Sigmoid colon (tissue), 7 donors: Measurements from ENCODE around the gene FNIP1. TPM values are rescaled to one million over a fixed set of nuclear protein-coding genes. Genes with fewer than 3 reads are reported as not detected.

Source experiments
- DNase-seq: peaks from one replicate; pipeline ENCODE4 v3.0.0-alpha.2; 2019
- H3K27ac ChIP-seq, 4 donors: fragments of 200-600 bp; sonication (generic); one replicate each; pipeline ENCODE4 v1.5.1; 2016 to 2019; ENCODE audit warnings: mild to moderate bottlenecking in 1 of 4
- H3K27me3 ChIP-seq, 3 donors: fragments of 200-600 bp; sonication (generic); one replicate each; pipeline ENCODE4 v1.5.1; 2019; ENCODE audit warnings: mild to moderate bottlenecking in 1 of 3
- H3K36me3 ChIP-seq, 4 donors: fragments of 200-600 bp; sonication (generic); one replicate each; pipeline ENCODE4 v1.5.1; 2016 to 2019
- H3K4me1 ChIP-seq, 4 donors: fragments of 200-600 bp; sonication (generic); one replicate each; pipeline ENCODE4 v1.5.1; 2017 to 2019
- H3K4me3 ChIP-seq, 4 donors: fragments of 200-600 bp; sonication (generic); one replicate each; pipeline ENCODE4 v1.5.1; 2017 to 2019; ENCODE audit warnings: mild to moderate bottlenecking in 2 of 4, moderate library complexity in 1 of 4
- H3K9me3 ChIP-seq, 4 donors: fragments of 200-600 bp in 3 of 4; sonication (generic) in 3 of 4; one replicate each; pipeline versions ENCODE4 v1.5.1 to v1.6.1; 2013 to 2019
- CTCF ChIP-seq, 4 experiments: fragments of 450-650 bp in 3 of 4; fragments of 200-600 bp in 1 of 4; IDR thresholded peaks; one replicate each; pipeline ENCODE4 v1.5.1; 2016 to 2019; ENCODE audit warnings: antibody characterized with exemption in 4 of 4, mild to moderate bottlenecking in 3 of 4, moderate library complexity in 2 of 4
- EP300 ChIP-seq, 4 donors: sonication (generic); formaldehyde crosslinking; IDR thresholded peaks; one replicate each; pipeline ENCODE4 v1.6.1; 2017; ENCODE audit warnings: antibody characterized with exemption in 4 of 4
- POLR2A ChIP-seq, 2 donors: fragments of 450-650 bp; IDR thresholded peaks; one replicate each; pipeline ENCODE4 v1.6.1; 2016; ENCODE audit warnings: antibody characterized with exemption in 2 of 2, mild to moderate bottlenecking in 2 of 2, moderate library complexity in 2 of 2
- POLR2AphosphoS5 ChIP-seq, 4 donors: sonication (generic); formaldehyde crosslinking; IDR thresholded peaks; one replicate each; pipeline ENCODE4 v1.6.1; 2017; ENCODE audit warnings: antibody characterized with exemption in 4 of 4
- WGBS, 2 donors: extraction: QIAGEN DNeasy Blood & Tissue Kit; methylation state at CpG; one replicate each; pipeline ENCODE4 v1.1.7; 2013; 5-methylcytosine and 5-hydroxymethylcytosine counted together
- intact Hi-C: fragments of 100-400 bp; cut with DNase I; formaldehyde crosslinking; loops from one replicate; pipeline ENCODE4 v1.15.1; 2023
- polyA plus RNA-seq, 3 donors: library from polyadenylated mRNA; stranded (reverse); fragments of 200-250 nt; gene quantifications; one replicate each; pipeline ENCODE4 v1.2.3, GENCODE V29; 2013
- total RNA-seq, 4 donors: library from RNA; depleted of rRNA; stranded (reverse); fragments of >200 nt; gene quantifications; one replicate each; pipeline ENCODE4 v1.1.0, GENCODE V29; 2016
- donor health status: healthy with polysubstance abuse.
- donor health status: Bipolar disorder and iron deficiency.
- donor health status: healthy.

Gene FNIP1
- total and polyA plus RNA-seq, 7 donors: 3.6 to 74.4 (median 46.4) TPM

- no peak for TF ChIP-seq POLR2AphosphoS5 (IDR thresholded peaks at IDR 0.05)
- Histone ChIP-seq H3K4me3 (no peak overlapping the region), H3K4me1 (peaks cover 0 to 69% (median 36%) of the 10 kb centered on the region in 4 donors), H3K36me3 (no peaks in the 10 kb centered on the region), H3K9me3 (no peaks in the 10 kb centered on the region), H3K27me3 (no peaks in the 10 kb centered on the region), H3K27ac (no peak overlapping the region)
- 86 to 87% methylated on average over 1 of the region's 1 CpG for WGBS, 2 donors
- DNase-seq: no peak
- intact Hi-C loops: no loop called here
These were observed 27.5 kb downstream of the FNIP1 start for GRCh38 chr5:131769336-131769735.

- H3K27ac ChIP-seq: no peak overlapping the region
- H3K36me3 ChIP-seq: no peaks in the 10 kb centered on the region
- no peak for DNase-seq
- no peaks in the 10 kb centered on the region for H3K27me3 ChIP-seq
- H3K9me3 ChIP-seq: no peaks in the 10 kb centered on the region
- H3K4me1 ChIP-seq: peaks cover 0 to 54% (median 33%) of the 10 kb centered on the region in 4 donors
- intact Hi-C loops: no loop called here
- H3K4me3 ChIP-seq: no peak overlapping the region
- TF ChIP-seq POLR2AphosphoS5 (IDR thresholded peaks at IDR 0.05) (no peak), POLR2A (IDR thresholded peaks at IDR 0.05) (no peak), EP300 (IDR thresholded peaks at IDR 0.05) (no peak), CTCF (IDR thresholded peaks at IDR 0.05) (no peak)
These were observed 28.9 kb downstream of the FNIP1 start for GRCh38 chr5:131767891-131768290.

- no peak for DNase-seq
- Histone ChIP-seq H3K4me1 (peaks cover 0 to 47% (median 30%) of the 10 kb centered on the region in 4 donors), H3K4me3 (no peak overlapping the region), H3K27ac (no peak overlapping the region), H3K9me3 (no peaks in the 10 kb centered on the region), H3K36me3 (no peaks in the 10 kb centered on the region), H3K27me3 (no peaks in the 10 kb centered on the region)
- intact Hi-C loops: no loop called here
- 94 to 95% methylated on average over 3 of the region's 3 CpGs for WGBS, 2 donors
- no peak for TF ChIP-seq POLR2A (IDR thresholded peaks at IDR 0.05)
- no peak for TF ChIP-seq CTCF (IDR thresholded peaks at IDR 0.05)
- no peak for TF ChIP-seq POLR2AphosphoS5 (IDR thresholded peaks at IDR 0.05)
- no peak for TF ChIP-seq EP300 (IDR thresholded peaks at IDR 0.05)
These were observed 30.1 kb downstream of the FNIP1 start for GRCh38 chr5:131766689-131767088.

GRCh38 chr5:131765261-131765660 lies 31.6 kb downstream of the FNIP1 start:
- 95 to 97% methylated on average over 1 of the region's 1 CpG for WGBS, 2 donors
- no peak for DNase-seq
- Histone ChIP-seq H3K27me3 (no peaks in the 10 kb centered on the region), H3K4me1 (peaks cover 0 to 47% (median 39%) of the 10 kb centered on the region in 4 donors), H3K4me3 (no peak overlapping the region), H3K27ac (no peak overlapping the region), H3K36me3 (no peaks in the 10 kb centered on the region), H3K9me3 (no peaks in the 10 kb centered on the region)
- TF ChIP-seq POLR2AphosphoS5 (IDR thresholded peaks at IDR 0.05): no peak
- TF ChIP-seq POLR2A (IDR thresholded peaks at IDR 0.05): no peak
- TF ChIP-seq EP300 (IDR thresholded peaks at IDR 0.05): no peak
- TF ChIP-seq CTCF (IDR thresholded peaks at IDR 0.05): no peak
- intact Hi-C loops: no loop called here

- no peaks in the 10 kb centered on the region for H3K36me3 ChIP-seq
- no peak overlapping the region for H3K4me3 ChIP-seq
- 96 to 99% methylated on average over 3 of the region's 3 CpGs for WGBS, 2 donors
- H3K4me1 ChIP-seq: peaks cover 0 to 35% (median 30%) of the 10 kb centered on the region in 4 donors
- TF ChIP-seq EP300 (IDR thresholded peaks at IDR 0.05) (no peak), POLR2AphosphoS5 (IDR thresholded peaks at IDR 0.05) (no peak), POLR2A (IDR thresholded peaks at IDR 0.05) (no peak), CTCF (IDR thresholded peaks at IDR 0.05) (no peak)
- H3K27ac ChIP-seq: no peak overlapping the region
- intact Hi-C loops: no loop called here
- H3K9me3 ChIP-seq: no peaks in the 10 kb centered on the region
- no peak for DNase-seq
- H3K27me3 ChIP-seq: no peaks in the 10 kb centered on the region
These were observed 32.8 kb downstream of the FNIP1 start for GRCh38 chr5:131763968-131764367.
